ENCODE measurements around the gene SNAP23.

GRCh38 chr15:42511007-42511391 lies 15.6 kb downstream of the SNAP23 start:
- TF ChIP-seq CTCF (IDR thresholded peaks at IDR 0.05) (no peak), EZH2phosphoT487 (IDR thresholded peaks at IDR 0.05) (no peak)
